ENCODE results near the gene MYL4.
"Not testable (repeated sequence)": the region's sequence is repeated elsewhere in the genome, so short reads cannot be mapped to it uniquely, and the experiment has no call there.

Gene MYL4

GRCh38 chr17:47244697-47245096 lies 35.5 kb downstream of the MYL4 start:
- DNase-seq, result no peak

DNA sequence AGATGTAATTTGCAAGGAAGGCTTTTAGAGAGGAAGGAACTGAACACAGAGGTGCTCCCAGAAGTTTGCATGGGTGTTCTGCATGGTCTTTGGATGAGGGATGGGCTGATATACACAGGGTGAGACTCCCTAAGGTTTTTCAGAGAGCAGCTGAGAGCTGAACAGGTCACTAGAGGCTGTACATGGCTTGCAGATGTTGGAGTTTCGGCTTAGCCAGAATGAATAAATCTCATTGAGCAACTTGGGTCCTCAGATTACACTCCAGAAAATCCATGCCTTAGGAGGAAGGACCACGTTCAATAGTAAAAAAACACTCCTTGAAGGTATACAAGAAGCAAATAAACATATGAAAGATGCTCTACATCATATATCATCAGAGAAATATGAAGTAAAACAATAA lies 37.0 kb downstream of the MYL4 start:
- DNase-seq, result no peak

GRCh38 chr17:47250855-47251254 lies 41.7 kb downstream of the MYL4 start:
- DNase-seq, result no peak

DNA sequence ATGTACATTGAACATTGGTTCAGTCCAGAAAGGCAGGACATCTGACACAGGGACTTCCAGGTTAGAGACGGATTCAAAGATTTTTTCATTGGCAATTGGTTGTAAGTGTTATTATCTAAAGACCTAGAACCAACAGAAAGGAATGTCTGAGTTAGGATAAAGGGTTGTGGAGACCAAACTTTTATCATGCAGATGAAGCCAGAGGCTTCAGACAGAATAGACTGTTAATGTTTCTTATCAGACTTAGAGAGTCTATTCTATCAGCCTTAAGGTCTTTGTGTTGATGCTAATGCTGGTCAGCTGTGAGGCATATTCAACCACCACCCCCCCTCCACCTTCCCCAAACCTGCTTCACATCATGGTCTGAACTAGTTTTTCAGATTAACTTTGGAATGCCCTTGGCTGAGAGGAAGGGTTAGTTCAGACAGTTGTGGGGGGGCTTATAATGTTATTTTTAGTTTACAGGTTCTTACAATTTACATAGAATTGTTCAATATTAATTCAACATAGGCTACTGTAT lies 42.3 kb downstream of the MYL4 start:
- no peak for DNase-seq

- no peak for DNase-seq
Observed at GRCh38 chr17:47252209-47252608, 43.1 kb downstream of the MYL4 start.

- no peak for DNase-seq
Observed at GRCh38 chr17:47252766-47253512, 43.8 kb downstream of the MYL4 start.

GRCh38 chr17:47253541-47254402 lies 44.6 kb downstream of the MYL4 start, which contains the start of gene ITGB3:
ITGB3 (plus strand) TSS chr17:47253827; CDS start chr17:47253862, 35 bp downstream.
- DNase-seq, result peak; percentile 87

GRCh38 chr17:47254403-47254943 lies 45.3 kb downstream of the MYL4 start:
- no peak for DNase-seq

DNA sequence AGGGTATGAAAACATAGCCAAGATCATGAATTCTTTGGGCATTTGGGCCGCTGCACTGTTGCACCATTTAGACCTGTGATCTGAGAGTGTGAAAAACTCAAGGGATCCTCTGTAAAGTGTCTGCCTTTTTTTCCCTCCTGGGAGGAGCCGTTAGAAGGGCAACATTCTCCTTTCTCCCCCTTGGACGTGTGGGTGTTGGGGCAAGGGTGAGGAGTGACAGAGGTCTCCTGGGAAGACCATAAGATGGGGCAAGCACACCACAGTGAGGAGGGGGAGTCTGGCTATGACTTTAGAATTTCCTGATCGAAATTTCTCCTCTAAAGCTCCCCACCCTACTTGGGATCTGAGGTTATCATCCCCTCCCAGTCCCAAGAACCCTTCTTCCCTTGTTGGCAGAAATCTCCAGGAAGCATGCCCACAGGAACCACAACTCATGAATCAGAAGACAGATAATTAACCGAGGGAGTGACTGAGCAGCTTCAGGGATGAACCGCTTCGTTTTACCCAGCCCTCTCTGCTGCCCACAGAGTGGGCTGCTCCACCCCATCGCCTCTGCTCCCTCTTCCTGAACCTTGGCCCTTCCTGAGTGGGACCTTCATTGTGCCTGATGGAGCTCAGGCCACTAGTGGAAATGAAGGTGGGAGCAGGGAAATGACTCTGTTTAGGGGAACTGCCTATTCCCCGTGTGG lies 48.6 kb downstream of the MYL4 start:
- DNase-seq, result no peak

GRCh38 chr17:47262586-47262985 lies 53.4 kb downstream of the MYL4 start:
- DNase-seq, result no peak

DNA sequence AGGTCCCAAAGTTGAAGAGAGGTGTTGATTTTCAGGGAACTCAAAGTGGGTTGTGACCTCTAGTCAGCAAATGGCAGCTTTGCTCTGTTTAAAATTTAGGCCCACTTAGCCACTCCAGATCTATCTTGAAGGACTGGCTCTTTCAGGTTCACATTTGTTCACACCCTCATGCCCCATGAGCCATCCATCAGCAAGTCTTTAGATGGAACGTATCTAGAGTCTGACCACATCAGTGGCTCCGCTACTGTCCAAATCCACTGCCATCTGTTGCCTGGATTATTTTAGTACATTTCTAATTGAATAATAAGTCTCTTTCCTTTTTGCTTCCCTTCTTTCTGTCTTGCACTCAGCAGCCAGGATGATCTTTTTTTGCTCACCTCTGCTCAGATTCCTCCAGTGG lies 55.0 kb downstream of the MYL4 start:
- no peak for DNase-seq

DNA sequence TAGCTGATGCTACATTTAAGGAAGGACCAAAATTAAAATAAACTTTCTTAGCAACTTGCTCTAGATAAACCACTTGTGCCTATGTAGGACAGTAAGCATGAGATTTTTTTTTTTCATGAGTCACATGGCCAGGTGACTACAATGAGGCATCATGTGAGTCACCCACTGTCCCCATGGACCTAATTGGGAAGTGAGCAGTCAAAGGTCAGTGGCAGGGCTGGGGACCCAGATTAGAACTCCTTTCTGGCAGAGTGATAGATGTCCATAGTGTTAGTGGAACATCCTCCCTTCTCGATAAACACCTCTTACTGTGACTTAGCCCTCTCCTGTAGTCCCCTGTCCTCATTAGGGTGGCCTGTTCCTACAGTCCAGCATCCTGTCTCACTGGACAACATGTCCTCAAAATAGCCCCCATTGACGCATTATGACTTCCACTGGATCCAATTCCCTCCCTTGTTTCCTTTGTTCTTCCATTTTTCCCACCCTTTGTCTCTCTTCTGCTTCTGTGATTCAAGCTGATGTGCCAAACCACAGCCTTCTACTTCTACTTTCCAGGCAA lies 56.9 kb downstream of the MYL4 start:
- no peak for DNase-seq

DNA sequence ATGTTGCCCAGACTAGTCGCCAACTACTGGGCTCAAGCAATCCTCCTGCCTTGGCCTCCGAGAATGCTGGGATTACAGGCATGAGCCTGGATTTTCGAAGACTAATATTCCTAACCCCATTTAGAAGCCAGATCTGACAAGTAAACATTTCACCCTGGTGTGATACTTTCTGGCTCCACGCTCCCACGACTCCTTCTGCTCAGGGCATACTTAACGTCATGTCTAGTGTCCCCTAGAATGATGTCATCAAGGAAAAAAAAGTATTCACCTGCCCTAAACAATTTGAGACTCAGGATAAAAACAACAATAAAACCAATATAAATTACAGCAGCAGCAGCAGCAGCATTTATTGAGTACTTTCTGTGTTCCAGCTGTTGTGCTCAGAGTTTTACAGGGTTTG lies 57.6 kb downstream of the MYL4 start:
- no peak for DNase-seq

DNA sequence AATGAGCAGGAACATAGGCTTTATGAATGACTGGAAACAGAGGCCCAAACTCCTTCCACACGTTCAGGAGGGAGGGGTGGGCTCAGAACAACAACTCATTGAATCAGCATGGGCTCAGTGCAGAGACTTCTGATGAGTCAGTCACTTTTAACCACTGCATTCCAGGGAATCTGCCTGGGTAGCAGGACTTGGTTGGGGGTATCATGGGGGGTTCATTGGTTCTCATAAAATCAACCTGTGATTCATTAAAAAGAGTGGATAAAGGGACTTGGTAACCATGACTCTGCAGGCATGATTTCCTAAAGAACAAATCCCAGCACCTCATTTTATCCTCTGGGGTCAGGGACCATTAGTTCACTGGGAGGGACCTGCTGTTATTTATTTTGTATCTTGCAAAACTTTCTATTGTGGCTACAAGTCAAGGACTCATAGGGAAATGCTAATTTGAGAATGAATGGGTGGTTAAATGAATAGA lies 58.2 kb downstream of the MYL4 start:
- DNase-seq, result no peak

- DNase-seq, result not testable (repeated sequence)
Observed at GRCh38 chr17:47268964-47269363, 59.8 kb downstream of the MYL4 start.

DNA sequence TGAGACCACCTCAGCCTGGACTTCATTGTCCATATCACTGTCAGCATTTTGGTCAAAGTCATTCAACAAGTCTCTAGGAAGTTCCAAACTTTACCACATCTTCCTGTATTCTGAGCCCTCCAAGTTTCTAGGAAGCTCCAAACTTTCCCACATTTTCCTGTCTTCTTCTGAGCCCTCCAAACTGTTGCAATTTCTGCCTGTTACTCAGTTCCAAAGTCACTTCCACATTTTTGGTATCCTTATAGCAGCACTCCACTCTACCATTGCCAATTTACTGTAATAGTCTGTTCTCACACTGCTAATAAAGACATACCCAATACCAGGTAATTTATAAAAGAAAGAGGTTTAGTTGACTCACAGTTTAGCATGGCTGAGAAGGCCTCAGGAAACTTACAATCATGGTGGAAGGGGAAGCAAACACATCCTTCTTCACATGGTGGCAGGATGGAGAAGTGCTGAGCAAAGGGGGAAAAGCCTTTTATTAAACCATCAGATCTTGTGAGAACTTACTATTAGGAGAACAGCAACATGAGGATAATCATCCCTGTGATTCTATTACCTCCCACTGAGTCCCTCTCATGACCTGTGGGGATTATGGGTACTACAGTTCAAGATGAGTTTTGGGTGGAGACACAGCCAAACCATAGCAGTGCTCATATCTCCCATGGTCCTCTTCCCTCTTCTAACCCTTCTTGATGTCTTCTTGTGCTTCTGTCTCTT lies 60.6 kb downstream of the MYL4 start:
- not testable (repeated sequence) for DNase-seq

GRCh38 chr17:47270946-47271705 lies 62.0 kb downstream of the MYL4 start:
- no peak for DNase-seq

DNA sequence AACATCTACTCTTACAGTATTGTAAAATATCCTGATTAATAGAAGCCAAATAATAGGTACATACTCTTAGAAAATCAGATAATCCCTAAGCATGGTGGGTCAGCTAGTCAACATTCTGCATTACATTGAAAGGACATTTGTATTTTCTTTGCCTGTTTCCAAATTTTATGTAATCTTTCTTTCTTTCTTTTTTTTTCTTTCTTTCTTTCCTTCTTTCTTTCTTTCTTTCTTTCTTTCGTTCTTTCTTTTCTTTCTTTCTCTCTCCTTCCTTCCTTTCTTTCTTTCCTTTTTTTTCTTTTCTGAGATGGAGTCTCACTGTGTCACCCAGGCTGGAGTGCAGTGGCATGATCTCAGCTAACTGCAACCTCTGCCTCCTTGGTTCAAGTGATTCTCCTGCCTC lies 63.3 kb downstream of the MYL4 start:
- DNase-seq, result no peak

DNA sequence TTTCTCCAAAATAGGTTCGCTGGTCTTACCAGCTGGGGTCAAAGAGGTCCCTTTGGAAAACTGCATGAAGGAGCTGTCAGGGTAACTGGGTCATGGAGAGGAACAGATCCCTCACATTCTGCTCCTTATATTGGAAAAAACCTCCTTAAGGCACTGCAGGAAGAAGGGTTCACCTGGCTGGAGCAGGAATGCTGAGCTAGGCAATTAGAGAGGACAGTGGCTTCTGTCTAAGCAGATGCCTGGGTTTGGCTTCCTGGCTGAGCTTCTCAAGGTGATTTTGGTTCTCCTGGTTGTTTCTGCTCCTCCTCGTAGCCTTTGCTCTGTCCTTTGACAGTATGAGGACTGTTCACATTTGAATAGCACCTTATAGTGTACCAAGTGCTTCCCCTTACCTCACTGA lies 64.1 kb downstream of the MYL4 start:
- no peak for DNase-seq

All from retina (tissue), 1 donor.